Neutrophil (primary cell): ENCODE data around the gene C1GALT1C1L.
"Not testable (repeated sequence)": the region's sequence is repeated elsewhere in the genome, so short reads cannot be mapped to it uniquely, and the experiment has no call there.

Experiments
- H3K27ac ChIP-seq: fragments of 200-600 bp; sonication (generic); 2 replicates; pipeline ENCODE4 v1.5.1; 2016; ENCODE audit warnings: mild to moderate bottlenecking, moderate library complexity
- H3K27me3 ChIP-seq: fragments of 200-600 bp; sonication (generic); 2 replicates; pipeline ENCODE4 v1.6.0; 2016; ENCODE audit warnings: mild to moderate bottlenecking
- H3K36me3 ChIP-seq: fragments of 200-600 bp; sonication (generic); 2 replicates; pipeline ENCODE4 v1.5.1; 2017
- H3K4me1 ChIP-seq, 2 experiments: fragments of 200-600 bp in 1 of 2; sonication (generic) in 1 of 2; 1 replicate in 1 of 2; 2 replicates in 1 of 2; pipeline versions ENCODE4 v1.5.1 to v1.6.1; 2013 to 2016; ENCODE audit warnings: low read depth in 1 of 2, low read length in 1 of 2, mild to moderate bottlenecking in 1 of 2, moderate library complexity in 1 of 2; ENCODE audit not compliant: control insufficient read depth in 1 of 2, insufficient read depth in 1 of 2
- H3K4me3 ChIP-seq, 2 experiments: fragments of 200-600 bp in 1 of 2; sonication (generic) in 1 of 2; 1 replicate in 1 of 2; 2 replicates in 1 of 2; pipeline ENCODE4 v1.5.1; 2013 to 2016; ENCODE audit warnings: low read depth in 1 of 2, low read length in 1 of 2, mild to moderate bottlenecking in 1 of 2, moderate library complexity in 1 of 2
- H3K9me3 ChIP-seq: fragments of 200-600 bp; sonication (generic); 2 replicates; pipeline ENCODE4 v1.5.1; 2016
- CTCF ChIP-seq: fragments of 200-600 bp; sonication (generic); IDR thresholded peaks from 2 replicates; pipeline ENCODE4 v1.5.1; 2016; ENCODE audit warnings: antibody characterized with exemption

Gene C1GALT1C1L

GRCh38 chr2:43685357-43685756, 9.1 kb upstream of the C1GALT1C1L start:
- H3K4me1 ChIP-seq: no peaks in the 10 kb centered on the region
- H3K4me3 ChIP-seq: no peak overlapping the region
- peaks cover 20% of the 10 kb centered on the region for H3K27me3 ChIP-seq
- H3K36me3 ChIP-seq: no peaks in the 10 kb centered on the region
- no peak overlapping the region for H3K27ac ChIP-seq
- TF ChIP-seq CTCF: no peak
- no peaks in the 10 kb centered on the region for H3K9me3 ChIP-seq

DNA sequence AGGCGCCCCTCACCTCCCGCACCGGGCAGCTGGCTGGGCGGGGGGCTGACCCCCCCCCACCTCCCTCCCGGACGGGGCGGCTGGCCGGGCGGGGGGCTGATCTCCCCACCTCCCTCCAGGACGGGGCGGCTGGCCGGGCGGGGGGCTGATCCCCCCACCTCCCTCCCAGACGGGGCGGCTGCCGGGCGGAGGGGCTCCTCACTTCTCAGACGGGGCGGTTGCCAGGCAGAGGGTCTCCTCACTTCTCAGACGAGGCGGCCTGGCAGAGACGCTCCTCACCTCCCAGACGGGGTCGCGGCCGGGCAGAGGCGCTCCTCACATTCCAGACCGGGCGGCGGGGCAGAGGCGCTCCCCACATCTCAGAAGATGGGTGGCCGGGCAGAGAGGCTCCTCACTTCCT, 1.6 kb upstream of the C1GALT1C1L start:
- not testable (repeated sequence) for H3K27ac ChIP-seq, H3K4me3 ChIP-seq
- H3K27me3 ChIP-seq: peaks cover 62% of the 10 kb centered on the region

DNA sequence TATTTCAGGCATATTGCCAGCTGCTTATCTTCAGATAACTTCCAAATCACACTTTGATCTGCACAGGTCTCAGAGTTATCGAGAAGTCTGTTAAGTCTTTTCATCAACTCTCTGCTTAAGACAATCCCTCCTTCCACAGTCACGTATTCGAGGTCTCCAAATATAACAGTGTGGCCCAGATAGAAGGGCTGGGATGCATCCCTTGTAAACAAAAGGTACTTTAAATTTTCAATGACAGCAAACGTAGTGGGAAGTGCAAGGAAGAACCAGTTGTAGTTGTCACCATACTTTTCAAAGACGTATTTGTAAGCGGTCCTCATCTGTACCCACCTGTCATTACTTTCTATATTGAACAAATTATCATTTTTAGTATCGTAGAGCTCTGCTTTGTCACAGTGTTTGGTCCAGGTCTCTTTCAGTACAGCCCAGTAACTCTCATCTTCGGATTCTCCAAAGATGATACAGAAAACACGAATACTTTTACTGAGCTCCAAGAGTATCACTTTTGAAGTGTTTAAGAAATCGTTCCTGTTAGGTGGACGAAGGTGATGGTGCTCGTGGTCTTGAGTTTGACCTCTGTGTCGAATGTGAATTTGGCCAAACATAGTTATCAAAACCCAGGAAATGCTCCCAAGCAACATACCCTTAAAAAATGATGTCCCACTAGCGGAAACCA, 445 bp downstream of the C1GALT1C1L start:
- no peak for TF ChIP-seq CTCF
- Histone ChIP-seq H3K9me3 (no peaks in the 10 kb centered on the region), H3K4me3 (peak overlapping the region in 1 of 2 experiments; percentile 14), H3K27ac (no peak overlapping the region), H3K27me3 (peaks cover 45% of the 10 kb centered on the region), H3K4me1 (peaks cover 0 to 7% of the 10 kb centered on the region in 2 experiments), H3K36me3 (no peaks in the 10 kb centered on the region)

More for the DNA sequence above, 1.6 kb upstream of the C1GALT1C1L start:
- H3K4me1 ChIP-seq, H3K9me3 ChIP-seq, H3K36me3 ChIP-seq: not testable (repeated sequence)

GRCh38 chr2:43657241-43657640, 19.0 kb downstream of the C1GALT1C1L start:
- Histone ChIP-seq H3K4me1 (no peaks in the 10 kb centered on the region), H3K9me3 (no peaks in the 10 kb centered on the region), H3K4me3 (no peak overlapping the region), H3K27me3 (peaks cover 6% of the 10 kb centered on the region), H3K27ac (no peak overlapping the region), H3K36me3 (no peaks in the 10 kb centered on the region)
- no peak for TF ChIP-seq CTCF

DNA sequence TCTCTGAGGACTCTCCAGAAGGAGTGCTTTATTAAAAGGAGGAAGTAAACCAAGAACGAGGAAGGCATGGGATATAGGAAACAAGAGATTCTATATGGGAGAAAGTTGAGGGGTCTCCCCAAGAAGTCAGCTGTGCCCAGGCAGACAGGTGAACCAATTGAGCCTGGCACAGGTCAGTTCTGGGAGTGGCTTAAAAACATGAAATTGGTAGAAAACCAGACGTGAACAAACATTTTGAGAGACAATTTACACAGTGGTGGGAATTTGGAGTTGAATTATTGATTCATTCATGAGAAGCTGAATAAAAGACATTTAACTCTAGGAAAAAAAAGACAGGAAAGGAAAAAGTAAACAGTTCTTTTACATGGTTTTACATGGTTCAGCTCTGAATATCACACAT, 22.7 kb downstream of the C1GALT1C1L start:
- no peaks in the 10 kb centered on the region for H3K36me3 ChIP-seq
- H3K27me3 ChIP-seq: peaks cover 21% of the 10 kb centered on the region
- H3K9me3 ChIP-seq: no peaks in the 10 kb centered on the region
- no peak overlapping the region for H3K4me3 ChIP-seq
- H3K4me1 ChIP-seq: no peaks in the 10 kb centered on the region
- H3K27ac ChIP-seq: no peak overlapping the region
- TF ChIP-seq CTCF: no peak

GRCh38 chr2:43648994-43649701, 27.1 kb downstream of the C1GALT1C1L start:
- H3K4me3 ChIP-seq: no peak overlapping the region
- no peak overlapping the region for H3K27ac ChIP-seq
- no peak for TF ChIP-seq CTCF
- no peaks in the 10 kb centered on the region for H3K4me1 ChIP-seq
- no peaks in the 10 kb centered on the region for H3K9me3 ChIP-seq
- peaks cover 42% of the 10 kb centered on the region for H3K27me3 ChIP-seq
- no peaks in the 10 kb centered on the region for H3K36me3 ChIP-seq
